Measurements from ENCODE around the gene ANXA2.
A peak's percentile ranks its signal among the peaks of the same experiment; 100 is the strongest.
"Not testable (repeated sequence)": the region's sequence is repeated elsewhere in the genome, so short reads cannot be mapped to it uniquely, and the experiment has no call there.

ANXA2 gene

DNA sequence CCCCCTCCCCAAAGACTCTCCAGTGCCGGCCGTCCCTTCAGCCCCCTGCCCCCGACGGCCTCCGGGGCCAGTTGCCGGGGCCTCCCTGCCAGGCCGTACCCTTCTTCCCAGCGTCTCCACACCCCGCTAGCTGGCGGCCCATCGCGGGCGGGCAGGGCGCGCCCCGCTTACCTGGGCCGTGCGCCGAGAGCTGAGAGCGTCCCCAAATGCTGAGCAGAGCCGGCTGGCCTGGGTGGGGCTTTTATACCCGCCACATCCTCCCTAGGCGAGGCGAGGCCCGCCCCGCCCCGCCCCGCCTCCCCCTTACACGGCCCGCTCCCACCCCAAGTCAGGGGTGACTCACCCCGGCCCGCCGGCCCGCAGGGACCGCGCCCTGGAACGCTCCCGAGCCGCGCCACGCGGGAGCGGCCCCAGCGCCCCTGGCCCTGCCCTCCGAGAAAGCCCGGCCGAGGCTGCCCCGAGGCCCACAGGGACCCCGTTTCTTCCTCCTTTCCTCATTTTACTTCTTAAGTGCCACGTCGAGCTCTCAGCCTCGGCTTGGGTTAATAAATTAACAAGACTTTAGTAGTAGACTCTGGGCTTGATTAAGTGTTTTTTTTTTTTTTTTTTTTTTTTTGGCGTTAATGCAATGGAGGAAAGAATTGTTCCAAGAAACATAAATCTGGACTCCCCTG, at the start of gene ANXA2:
ANXA2 (minus strand) TSS at position 215 of the 674 bp plus-strand sequence. CDS start 11,911 bp downstream, outside the sequence.
- DNase-seq: peak in 3 of 56 donors; percentile 5 to 53 (median 12)

GRCh38 chr15:60444289-60444912, 46.6 kb upstream of the ANXA2 start:
- DNase-seq: no peak

DNA sequence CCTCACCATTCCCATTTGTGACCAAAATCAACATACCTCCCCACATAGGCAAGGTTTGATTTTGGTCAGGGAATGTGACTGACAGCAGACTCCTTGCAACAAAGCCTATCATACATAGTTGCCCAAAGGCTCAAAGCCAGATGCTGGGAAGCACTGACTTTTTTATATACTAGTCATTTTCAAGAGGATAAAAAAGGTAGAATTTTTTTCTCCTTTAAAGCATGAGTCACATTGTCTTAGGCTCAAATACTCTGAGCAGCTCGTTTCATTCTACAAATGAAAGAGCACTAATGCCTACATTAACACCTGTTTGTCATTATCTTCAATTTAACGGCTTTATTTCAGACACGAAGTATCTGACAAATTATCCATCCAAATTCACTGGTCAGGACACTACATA, 45.0 kb upstream of the ANXA2 start:
- no peak for DNase-seq

DNA sequence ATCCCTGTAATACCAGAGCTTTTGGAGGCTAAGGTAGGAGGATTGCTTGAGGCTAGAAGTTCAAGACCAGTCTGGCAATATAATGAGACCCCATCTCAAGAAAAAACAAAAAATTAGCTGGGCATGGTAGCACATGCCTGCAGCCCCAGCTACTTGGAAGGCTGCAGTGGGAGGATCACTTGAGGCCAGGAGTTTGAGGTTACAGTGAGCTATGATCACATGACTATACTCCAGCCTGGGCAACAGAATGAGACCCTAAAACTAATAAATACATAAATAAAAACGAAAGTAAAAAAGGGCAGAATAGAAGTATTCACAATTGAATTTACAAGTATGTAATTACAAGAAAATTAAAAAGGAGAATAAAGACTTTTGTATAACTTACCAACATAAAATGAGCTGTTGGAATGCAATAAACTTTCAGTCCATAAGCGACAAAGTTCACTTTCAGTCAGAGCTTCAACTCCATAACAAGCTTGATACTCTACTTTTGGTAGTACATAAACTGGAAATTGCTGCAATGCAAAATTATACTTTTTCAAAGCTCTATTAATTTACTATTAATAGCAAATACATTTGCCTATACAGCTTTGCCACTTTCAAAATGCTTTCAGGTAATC, 44.4 kb upstream of the ANXA2 start:
- no peak for DNase-seq

DNA sequence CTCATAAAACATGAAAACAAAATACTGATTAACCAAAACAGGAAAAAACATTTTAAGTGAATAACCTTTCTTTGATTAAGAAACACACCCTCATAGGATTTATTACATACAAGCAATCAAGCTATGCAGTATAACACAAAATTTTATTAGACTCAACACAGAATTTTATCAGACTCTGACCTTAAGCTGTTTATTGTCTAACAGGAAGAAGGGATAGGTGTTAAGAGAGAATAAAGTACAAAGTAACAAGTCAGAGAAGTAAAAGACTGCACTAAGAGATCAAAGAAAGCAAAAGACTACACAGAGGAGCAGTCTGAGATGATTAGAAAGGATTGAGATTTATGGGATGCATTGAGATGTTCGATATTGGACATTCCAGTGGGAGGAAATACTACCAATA, 43.5 kb upstream of the ANXA2 start:
- no peak for DNase-seq

- no peak for DNase-seq
These were observed 40.9 kb upstream of the ANXA2 start for GRCh38 chr15:60438646-60439045.

DNA sequence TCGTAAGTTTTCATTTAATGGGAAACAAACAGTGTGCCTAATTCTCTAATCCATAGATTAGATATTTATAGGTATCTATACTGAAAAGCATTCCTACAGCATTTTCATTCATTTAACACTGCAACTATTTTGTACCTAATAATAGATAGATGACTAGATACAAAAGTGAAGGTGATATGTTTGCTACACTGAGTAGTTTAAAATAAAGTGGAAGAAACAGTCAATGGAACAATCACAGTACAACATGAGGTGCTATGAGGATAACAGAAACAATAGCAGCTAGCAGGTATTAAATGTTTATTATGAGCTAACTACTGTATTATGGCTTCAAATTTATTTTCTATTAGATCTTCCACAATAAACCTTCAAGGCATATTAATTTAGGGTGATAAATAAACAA, 31.1 kb upstream of the ANXA2 start:
- DNase-seq: no peak

GRCh38 chr15:60426870-60427508, 29.2 kb upstream of the ANXA2 start:
- DNase-seq: no peak

DNA sequence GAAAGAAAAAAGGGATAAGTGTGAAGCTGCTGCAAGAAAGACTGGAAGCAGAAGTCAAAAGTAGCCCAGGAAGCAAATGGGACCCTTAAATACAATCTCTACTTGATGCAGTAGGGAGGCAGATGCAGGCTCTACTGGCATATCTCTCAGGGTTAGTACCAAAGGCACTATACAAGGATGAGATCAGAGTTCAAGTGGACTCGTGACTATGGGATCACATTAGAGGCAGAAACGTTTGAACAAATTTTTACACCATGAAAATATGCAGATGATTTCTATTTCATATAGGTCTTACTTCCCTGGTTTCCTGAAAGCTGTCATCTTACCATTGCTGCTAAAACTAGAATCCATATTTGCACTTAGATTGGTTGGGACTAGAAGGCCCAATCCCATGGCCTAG, 27.7 kb upstream of the ANXA2 start:
- no peak for DNase-seq

- no peak for DNase-seq
These were observed 26.2 kb upstream of the ANXA2 start for GRCh38 chr15:60424006-60424405.

DNA sequence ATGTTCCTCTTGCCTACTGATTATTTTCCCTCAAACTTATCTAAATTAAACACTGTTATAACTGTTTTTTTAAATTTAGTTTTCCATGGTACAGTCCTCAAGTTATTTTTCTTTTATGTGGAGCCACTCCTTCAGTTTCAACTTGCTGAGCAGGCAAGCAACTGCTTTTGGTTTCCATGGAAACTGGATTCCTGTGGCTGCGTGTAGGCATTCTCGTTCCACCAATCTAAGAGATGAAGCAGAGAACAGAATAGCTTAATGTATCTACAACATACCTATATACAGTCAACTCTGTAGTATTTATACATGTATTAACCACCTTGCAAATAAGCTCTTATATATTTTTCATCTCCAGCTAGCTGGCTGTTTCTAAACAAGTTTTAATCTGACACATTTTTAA, 25.8 kb upstream of the ANXA2 start:
- peak in 7 of 56 donors; percentile 2 to 28 (median 14) for DNase-seq

DNA sequence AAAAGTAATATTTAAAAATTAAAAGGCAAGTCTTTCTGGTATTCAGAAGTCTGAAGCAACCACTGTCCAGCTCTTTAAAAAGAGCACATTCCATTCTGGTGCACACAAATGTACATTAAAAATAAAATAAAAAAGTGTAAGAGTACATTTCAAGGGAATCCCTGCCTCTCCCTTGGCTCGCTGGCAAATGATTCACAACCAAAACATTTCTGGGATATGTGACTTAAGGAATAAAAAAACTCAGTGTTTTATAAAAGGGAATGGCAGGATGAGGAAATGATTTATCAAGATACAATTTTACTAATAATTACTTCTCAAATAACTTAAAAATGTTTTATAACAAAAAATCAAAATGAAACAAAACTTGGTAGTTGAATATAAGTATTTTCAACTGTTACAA, 23.8 kb upstream of the ANXA2 start:
- no peak for DNase-seq

DNA sequence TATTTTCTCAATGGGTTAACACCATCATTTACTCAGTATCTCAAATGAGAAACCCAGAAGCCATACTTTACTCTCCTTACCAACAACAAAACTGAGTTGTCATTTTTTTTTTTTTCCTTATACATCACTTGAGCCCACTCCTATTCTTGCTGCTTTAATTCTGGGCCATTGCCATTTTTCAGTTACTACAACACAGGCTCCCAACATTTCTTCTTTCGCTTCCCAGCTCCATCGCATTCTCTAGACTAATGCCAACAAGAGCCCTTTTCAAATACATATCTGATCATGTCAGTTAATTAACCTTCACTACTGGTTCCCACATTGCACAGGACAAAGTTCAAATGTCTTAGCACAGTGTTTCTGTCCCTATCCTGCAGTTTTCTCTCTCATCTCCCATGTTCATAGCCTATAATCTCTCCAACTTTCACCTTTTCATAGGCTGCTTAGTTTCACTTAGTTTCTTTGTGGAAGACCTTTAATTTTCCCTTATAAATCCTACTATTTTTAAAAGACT, 22.5 kb upstream of the ANXA2 start:
- no peak for DNase-seq

DNA sequence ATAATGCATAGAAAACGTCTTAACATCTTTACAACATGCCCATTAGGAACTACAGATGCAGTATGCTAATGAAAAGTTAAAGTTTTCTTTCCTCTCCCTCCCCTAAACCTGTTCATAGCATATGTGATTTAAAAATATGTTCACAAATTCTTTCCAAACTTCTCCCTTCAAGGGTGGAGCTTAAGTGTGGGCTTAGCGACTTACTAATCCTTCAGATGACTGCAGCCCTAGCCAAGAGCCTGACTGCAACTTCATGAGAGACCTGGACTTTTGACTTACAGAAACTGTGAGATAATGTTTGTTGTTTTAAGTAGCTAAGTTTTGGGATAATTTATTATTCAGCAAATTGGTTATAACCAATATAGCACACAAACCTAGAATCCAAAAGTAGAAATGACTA, 22.0 kb upstream of the ANXA2 start:
- no peak for DNase-seq

DNA sequence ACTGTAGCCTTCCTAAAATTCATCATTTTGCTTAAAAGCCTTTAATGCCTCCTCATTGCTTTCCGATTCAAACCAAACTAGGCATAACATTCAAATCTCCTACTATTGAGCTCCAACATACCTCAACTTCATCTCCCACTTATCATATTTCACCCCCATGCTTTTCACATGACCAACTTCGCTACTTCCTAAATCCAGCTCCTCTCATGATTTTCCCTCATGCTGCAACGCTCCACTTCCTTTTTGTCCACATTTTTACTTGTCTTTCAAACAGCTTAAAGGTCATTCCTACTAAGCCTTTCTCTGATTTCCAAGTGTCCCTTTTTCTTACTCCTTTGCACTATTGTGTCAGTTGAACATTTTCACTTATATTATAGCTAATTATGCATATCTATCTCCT, 20.3 kb upstream of the ANXA2 start:
- no peak for DNase-seq

- no peak for DNase-seq
These were observed 19.3 kb upstream of the ANXA2 start for GRCh38 chr15:60417112-60417511.

GRCh38 chr15:60416484-60416883, 18.7 kb upstream of the ANXA2 start:
- no peak for DNase-seq

DNA sequence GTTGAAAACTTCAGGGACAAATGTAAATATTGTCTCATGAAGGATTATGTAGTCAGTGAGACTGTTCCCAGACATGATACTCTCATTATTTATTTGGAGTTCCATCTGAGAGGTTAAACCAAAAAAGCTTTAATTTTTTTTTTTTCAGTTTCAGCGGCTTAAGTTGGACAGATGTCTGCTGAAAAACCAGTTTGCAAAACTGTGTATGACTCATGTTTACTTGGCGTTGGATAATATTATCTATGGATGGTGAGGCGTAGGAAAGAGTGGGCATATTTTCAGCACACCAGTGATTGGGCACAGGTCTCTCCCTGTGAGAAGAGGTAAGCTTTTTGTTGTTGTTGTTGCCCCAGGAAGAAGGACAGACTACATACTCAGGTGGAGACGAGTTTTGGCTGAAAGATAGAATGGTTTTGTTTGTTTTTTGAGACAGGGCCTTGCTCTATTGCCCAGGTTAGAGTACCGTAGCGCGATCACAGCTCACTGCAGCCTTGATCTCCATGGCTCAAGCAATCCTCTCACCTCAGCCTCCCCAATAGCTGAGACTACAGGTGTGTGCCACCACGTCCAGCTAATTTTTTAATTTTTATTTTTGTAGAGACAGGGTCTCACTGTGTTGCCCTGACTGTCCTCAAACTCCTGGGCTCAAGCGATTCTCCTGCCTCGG, 16.4 kb upstream of the ANXA2 start:
- no peak for DNase-seq

DNA sequence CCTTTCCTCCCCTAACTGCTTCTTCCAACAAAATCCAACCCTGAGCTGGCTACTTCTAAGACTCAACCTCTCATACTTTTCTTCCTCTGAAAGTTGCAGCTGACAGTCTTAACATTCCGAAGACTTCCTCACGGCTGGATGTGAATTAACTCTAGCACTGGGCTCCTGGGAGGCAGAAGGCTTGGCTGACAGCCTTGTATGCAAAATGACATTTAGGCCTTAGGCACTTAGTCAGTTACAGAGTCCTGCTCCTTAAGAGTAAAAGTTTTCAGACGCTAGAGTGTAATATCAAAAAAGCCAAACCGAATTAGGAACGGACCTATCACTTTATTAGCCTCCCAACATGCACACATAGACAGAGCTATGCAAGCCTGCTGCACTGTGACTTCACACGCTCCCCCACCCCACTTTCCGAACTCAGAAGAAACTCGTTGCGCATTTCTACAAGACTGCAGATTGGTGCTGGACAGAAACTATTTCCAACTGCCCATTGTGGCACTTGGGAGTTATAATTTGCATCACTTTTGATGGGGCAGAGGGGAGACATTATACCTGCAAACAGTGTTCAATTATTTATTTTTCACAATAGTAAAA, 15.5 kb upstream of the ANXA2 start:
- no peak for DNase-seq

DNA sequence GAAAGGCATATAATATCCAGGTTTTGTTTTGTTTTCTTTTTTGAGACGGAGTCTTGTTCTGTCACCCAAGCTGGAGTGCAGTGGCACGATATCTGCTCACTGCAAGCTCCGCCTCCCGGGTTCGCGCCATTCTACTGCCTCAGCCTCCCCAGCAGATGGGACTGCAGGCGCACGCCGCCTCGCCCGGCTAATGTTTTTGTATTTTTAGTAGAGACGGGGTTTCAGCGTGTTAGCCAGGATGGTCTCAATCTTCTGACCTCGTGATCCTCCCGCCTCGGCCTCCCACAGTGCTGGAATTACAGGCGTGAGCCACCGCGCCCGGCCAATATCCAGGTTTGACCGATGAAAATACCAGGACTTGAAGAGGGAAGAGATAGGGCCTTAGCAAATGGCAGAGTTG, 15.0 kb upstream of the ANXA2 start:
- not testable (repeated sequence) for DNase-seq

DNA sequence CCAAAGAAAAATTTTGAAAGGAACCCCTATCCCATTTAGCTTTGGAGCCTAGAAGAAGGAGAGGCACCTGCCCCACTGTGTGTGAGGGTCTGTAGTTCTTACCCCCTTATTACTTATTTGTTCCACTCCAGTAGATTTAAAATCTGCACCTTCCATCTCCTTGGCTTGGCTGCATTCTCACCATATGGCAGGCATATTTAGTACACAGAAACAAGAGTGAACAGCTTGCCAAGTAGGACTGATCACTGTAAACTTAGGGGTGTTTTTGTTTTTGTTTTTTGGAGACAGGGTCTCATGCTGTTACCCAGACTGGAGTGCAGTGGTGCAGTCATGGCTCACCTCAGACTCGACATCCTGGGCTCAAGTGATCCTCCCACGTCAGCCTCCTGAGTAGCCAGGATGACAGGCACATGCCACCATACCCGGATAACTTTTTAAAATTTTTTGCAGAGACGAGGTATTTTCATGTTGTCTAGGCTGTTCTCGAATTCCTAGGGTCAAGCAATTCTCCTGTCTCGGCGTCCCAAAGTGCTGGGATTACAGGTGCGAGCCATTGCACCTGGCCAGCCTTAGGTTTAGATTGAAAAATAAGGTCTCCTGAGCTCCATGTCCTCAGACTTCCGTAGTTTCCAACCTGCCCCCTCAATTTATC, 14.1 kb upstream of the ANXA2 start:
- no peak for DNase-seq
